Kidney tubule cell (primary cell): ENCODE measurements around the gene FGR.
A peak's percentile ranks its signal among the peaks of the same experiment; 100 is the strongest.
"Not testable (repeated sequence)": the region's sequence is repeated elsewhere in the genome, so short reads cannot be mapped to it uniquely, and the experiment has no call there.

Experiments
- DNase-seq: peaks from one replicate; pipeline ENCODE4 v3.0.0-alpha.2; 2018; ENCODE audit warnings: low spot score

The FGR gene

GRCh38 chr1:27659497-27660299 lies 24.7 kb upstream of the FGR start:
- peak; percentile 78 for DNase-seq

- peak; percentile 61 for DNase-seq
Observed at GRCh38 chr1:27658951-27659496, 24.0 kb upstream of the FGR start.

DNA sequence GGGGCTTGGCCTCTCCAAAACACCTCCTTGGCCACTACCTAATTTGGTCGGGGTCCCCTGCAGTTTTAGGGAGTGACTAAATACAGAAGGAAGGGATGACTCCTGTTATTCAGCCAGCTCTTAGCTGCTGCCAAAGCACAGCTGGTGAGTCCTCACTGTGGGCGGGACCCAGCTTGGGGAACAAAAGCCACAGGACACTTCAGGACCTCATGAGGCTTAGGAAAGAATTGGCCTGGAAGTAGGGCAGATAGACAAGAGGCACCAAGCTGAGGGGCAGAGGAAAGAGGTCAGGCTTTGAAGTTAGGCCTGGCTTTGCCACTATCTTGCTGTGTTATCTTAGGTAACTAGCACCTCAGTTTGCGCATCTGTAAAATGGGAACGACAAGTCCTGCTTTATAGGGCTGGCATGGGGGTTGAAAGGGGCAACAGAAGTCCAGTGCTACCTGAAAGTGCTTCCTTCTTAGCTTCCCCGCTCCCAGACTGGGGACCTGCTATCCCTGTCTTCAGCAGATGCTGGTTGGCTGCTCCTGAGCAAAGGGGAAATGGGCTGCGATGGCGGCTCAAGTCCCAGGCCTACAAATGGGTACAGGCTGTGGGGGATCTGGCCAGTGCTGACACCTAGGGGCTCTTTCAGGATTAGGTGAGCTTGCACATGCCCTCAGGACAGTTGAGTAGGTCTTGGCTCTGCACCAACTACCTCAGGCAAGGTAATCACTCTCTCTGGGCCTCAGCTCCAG lies 21.3 kb upstream of the FGR start:
- DNase-seq = peak; percentile 54

DNA sequence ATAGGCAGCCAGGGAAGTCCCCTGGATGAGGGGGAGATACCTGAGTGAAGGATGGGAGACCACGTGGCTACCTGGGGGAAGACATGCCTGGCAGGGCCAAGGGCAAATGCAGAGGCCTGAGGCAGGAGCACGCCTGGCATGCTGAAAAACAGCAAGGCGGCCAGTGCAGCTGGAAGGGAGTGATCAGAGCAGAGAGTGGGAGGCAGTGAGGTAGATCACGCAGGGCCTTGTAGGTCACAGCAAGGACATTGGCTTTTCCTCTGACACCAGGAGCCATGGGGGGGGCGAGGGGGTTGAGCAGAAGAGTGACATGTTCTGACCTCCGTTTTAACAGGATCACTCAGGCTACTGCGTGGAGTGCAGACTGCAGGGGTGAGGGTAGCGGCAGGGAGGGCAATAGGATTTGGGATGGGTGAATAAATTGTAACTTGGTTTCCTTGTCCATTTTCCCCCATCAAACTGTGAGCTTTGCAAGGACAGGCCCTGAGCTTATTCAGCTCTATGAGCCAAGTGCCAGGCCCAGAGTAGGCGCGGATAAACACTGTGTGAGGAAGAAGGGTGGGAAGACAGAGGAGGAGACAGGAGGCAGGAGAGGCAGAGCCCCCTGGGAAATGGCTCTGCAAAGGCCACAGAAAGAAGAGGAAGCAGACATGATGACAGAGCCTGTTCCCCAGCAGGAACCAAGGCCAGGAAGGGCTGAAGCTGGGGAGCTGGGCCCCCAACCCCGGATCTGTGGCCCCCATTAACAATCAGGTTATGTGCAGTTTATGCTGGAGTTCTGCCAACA lies 20.4 kb upstream of the FGR start:
- DNase-seq = no peak

DNA sequence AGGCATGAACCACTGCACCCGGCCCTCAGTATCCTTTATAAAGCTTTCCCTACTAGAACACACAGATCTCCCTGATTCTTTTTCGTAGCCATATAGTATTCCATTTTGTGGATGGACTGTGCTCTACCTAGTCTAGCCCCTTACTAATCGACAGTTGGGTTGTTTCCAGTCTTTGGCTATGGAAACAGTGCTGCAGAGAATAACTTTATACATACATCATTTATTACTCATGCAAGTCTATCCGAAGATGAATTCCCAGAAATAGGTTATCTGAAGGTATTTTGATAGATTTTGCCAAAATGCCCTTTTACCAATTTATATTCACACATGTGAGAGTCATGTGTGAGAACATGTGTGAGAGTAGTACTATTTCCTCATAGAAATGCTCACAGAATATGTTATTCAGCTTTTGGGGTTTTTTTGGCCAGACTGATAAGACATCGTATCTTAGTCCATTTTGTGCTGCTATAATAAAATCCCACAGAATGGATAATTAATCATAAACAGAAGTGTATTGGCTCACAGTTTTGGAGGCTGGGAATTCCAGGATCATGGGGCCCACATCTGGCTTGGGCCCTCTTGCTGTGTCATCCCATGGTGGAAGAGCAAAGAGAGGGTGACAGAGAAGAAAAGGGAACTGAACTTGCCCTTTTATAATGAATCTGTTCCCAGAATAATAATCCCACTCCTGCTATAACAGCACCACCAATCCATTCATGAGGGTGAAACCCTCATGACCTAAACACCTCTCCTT lies 17.3 kb upstream of the FGR start:
- DNase-seq = no peak

GRCh38 chr1:27650539-27651175 lies 15.7 kb upstream of the FGR start:
- peak; percentile 37 for DNase-seq

GRCh38 chr1:27650171-27650538 lies 15.2 kb upstream of the FGR start:
- no peak for DNase-seq

DNA sequence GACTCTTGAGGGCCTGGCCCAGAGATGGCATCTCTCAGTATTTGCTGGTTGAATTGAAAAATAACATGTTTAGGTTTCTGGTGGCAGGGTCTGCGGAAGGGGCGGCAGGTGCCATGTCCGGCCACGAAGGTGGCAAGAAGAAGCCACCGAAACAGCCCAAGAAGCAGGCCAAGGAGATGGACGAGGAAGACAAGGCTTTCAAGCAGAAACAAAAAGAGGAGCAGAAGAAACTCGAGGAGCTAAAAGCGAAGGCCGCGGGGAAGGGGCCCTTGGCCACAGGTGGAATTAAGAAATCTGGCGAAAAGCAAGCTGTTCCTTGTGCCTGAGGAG lies 14.3 kb upstream of the FGR start:
- DNase-seq = no peak

DNA sequence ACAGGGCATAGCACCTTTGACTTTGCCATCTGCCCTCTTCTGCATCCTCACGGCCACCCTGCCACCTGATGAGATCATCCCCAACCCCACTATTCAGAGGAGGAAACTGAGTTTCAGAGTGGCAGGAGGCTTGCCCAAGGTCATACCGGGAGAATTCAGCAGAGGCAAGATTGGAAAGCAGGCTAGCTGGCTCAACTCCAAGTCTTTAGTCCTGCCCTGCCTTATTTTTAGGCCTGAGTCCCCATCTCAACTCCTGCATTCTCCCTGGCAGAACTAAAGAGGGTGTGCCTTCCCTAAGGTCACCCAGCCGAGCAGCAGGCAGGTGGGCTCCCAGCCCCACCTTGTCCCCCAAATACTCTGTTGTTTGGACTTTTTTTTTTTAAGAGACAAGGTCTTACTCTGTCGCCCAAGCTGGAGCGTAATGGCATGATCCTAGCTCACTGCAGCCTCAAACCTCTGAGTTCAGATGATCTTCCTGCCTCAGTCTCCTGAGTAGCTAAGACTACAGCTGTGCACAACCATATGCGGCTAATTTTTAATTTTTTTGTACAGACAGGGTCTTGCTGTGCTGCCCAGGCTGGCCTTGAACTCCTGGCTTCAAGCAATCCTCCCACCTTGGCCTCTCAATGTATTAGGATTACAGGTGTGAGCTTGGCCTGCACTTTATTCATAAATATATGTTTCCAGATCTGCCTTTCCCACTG lies 13.8 kb upstream of the FGR start:
- DNase-seq = no peak

GRCh38 chr1:27647328-27647727 lies 12.3 kb upstream of the FGR start:
- DNase-seq = no peak

DNA sequence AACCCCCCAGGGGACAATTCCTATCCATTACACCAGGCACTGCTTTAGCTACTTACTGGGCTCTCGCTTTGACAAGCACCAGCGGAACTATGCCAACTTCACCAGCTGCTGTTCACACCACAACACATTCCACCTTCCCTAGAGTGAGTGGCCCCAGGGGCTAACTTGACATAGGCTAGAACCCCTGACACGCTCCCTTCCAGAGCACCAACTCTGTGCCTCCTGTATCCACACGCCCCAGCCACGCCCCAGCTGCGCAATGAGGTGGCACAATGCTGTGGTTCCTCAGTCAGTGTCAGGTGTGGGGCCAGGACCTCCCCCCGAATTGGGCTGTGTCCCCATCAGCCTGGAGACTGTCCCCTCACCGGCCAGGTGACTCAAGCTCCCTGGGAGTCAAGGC lies 11.7 kb upstream of the FGR start:
- DNase-seq = no peak

DNA sequence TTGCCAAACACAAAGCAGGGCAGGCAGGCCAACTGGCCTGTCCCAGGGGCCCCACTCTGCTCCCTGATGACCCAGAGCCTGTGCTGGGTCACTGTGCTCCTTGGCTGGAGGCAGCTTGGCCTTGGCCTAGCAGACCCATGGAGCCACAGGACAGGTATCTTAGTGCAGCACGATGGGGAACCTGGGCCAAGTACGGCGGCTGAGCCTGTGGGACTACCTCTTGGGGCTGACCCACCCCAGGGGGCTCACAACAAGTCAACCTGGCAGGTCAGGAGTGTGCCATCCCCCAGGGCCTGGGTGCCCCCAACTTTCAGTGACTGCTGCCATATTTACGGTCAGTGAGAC lies 10.1 kb upstream of the FGR start:
- DNase-seq = no peak

- DNase-seq = no peak
Observed at GRCh38 chr1:27644369-27645070, 9.5 kb upstream of the FGR start.

DNA sequence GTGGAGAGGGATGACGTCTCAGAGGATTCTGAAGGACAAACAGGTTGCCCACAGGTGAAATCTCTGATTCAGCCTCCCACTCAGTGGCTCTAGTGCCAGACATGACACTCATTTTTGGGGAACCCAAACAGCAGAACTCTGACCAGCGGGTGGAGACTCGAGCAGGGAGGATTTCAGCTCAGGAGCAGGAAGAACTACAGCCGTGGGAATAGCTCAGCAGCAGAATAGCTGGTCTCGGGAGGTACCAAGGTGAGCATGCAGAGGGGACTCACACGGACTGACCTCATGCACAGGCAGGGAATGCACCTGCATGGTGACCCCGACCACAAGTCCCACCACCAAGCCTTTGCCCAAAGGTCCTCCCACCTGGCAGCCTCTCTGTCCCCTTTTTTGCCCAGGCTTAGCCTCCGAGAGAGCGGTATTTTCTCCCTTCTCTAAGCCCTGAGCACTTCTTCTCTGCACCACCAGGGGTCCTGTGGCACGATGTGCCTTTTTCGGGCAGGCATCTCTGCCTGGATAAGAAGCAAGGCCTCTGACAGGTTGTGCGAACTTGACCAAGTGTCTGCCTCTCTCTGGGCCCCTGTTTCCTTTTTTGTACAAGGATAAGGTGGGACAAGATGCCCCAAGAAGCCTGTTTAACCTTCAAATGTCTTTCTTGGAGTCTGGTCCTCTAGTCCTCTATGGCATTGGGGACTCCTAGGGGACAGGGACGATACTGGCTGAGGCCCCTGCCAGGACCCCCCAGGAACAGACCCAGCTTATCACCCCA lies 8.8 kb upstream of the FGR start:
- peak; percentile 62 for DNase-seq

DNA sequence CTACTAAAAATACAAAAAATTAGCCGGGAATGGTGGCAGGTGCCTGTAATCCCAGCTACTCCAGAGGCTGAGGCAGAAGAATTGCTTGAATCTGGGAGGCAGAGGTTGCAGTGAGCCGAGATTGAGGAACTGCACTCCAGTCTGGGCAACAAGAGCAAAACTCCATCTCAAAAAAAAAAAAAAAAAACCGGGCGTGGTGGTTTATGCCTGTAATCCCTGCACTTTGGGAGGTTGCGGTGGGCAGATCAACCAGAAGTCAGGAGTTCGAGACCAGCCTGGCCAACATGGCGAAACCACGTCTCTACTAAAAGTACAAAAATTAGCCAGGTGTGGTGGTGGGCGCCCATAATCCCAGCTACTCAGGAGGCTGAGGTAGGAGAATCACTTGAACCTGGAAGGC lies 5.5 kb upstream of the FGR start:
- not testable (repeated sequence) for DNase-seq

DNA sequence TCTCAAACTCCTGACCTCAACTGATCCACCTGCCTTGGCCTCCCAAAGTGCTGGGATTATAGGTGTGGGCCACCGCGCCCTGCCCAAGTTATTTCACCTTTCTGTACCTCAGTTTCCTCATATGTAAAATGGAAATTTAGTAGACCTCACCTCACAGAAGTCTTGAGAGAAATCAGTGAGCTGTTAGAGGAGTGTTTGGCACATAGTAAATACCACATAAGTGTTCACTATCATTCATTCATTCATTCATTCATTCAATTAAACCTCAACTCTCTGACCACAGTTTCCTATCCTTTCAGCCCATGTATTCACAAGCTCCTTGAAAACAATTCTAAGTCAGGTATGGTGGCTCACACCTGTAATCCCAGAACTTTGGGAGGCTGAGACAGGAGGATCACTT lies 3.8 kb upstream of the FGR start:
- DNase-seq = no peak

GRCh38 chr1:27638047-27638734 lies 3.2 kb upstream of the FGR start:
- DNase-seq = no peak

GRCh38 chr1:27635396-27636142 lies 584 bp upstream of the FGR start:
- DNase-seq = no peak
